ENCODE measurements around the gene LKAAEAR1. TPM values are rescaled to one million over a fixed set of nuclear protein-coding genes. Genes with fewer than 3 reads are reported as not detected.

Gene LKAAEAR1
- total RNA-seq, 2 donors from 2014 or later = 10.2 TPM; not detected in 1

GRCh38 chr20:64110411-64111068 lies 26.3 kb upstream of the LKAAEAR1 start:
- WGBS = 96% methylated on average over 10 of the region's 10 CpGs
- H3K27ac ChIP-seq = no peak overlapping the region
- intact Hi-C loops (cut with DNase I) = no loop called here
- no peak for DNase-seq (ENCODE audit: low spot score)
- no peaks in the 10 kb centered on the region for H3K9me3 ChIP-seq
- no peak overlapping the region for H3K4me3 ChIP-seq
- no peaks in the 10 kb centered on the region for H3K36me3 ChIP-seq
- H3K4me1 ChIP-seq (replicated peaks) = no peaks in the 10 kb centered on the region
- TF ChIP-seq POLR2AphosphoS5 (IDR thresholded peaks at IDR 0.05) (no peak), POLR2A (IDR thresholded peaks at IDR 0.05) (no peak), CTCF (IDR thresholded peaks at IDR 0.05) (no peak)
- no peaks in the 10 kb centered on the region for H3K27me3 ChIP-seq (replicated peaks; ENCODE audit: insufficient read depth)

- Histone ChIP-seq H3K27ac (no peak overlapping the region), H3K4me1 (replicated peaks) (no peaks in the 10 kb centered on the region), H3K36me3 (no peaks in the 10 kb centered on the region), H3K4me3 (no peak overlapping the region), H3K27me3 (replicated peaks; ENCODE audit: insufficient read depth) (no peaks in the 10 kb centered on the region), H3K9me3 (no peaks in the 10 kb centered on the region)
- intact Hi-C loops (cut with DNase I) = no loop called here
- WGBS = 70% methylated on average over 16 of the region's 16 CpGs
- no peak for DNase-seq (ENCODE audit: low spot score)
- TF ChIP-seq POLR2A (IDR thresholded peaks at IDR 0.05) (no peak), CTCF (IDR thresholded peaks at IDR 0.05) (no peak), POLR2AphosphoS5 (IDR thresholded peaks at IDR 0.05) (no peak)
These were observed 25.7 kb upstream of the LKAAEAR1 start for GRCh38 chr20:64109831-64110391.

- H3K9me3 ChIP-seq = no peaks in the 10 kb centered on the region
- 88% methylated on average over 25 of the region's 26 CpGs for WGBS
- H3K27me3 ChIP-seq (replicated peaks; ENCODE audit: insufficient read depth) = peaks cover 3% of the 10 kb centered on the region
- DNase-seq (ENCODE audit: low spot score) = no peak
- intact Hi-C loops (cut with DNase I) = no loop called here
- no peak overlapping the region for H3K4me3 ChIP-seq
- no peaks in the 10 kb centered on the region for H3K4me1 ChIP-seq (replicated peaks)
- TF ChIP-seq POLR2A (IDR thresholded peaks at IDR 0.05) = no peak
- no peak for TF ChIP-seq CTCF (IDR thresholded peaks at IDR 0.05)
- no peak for TF ChIP-seq POLR2AphosphoS5 (IDR thresholded peaks at IDR 0.05)
- no peaks in the 10 kb centered on the region for H3K36me3 ChIP-seq
- no peak overlapping the region for H3K27ac ChIP-seq
These were observed 24.8 kb upstream of the LKAAEAR1 start for GRCh38 chr20:64108731-64109681.

DNA sequence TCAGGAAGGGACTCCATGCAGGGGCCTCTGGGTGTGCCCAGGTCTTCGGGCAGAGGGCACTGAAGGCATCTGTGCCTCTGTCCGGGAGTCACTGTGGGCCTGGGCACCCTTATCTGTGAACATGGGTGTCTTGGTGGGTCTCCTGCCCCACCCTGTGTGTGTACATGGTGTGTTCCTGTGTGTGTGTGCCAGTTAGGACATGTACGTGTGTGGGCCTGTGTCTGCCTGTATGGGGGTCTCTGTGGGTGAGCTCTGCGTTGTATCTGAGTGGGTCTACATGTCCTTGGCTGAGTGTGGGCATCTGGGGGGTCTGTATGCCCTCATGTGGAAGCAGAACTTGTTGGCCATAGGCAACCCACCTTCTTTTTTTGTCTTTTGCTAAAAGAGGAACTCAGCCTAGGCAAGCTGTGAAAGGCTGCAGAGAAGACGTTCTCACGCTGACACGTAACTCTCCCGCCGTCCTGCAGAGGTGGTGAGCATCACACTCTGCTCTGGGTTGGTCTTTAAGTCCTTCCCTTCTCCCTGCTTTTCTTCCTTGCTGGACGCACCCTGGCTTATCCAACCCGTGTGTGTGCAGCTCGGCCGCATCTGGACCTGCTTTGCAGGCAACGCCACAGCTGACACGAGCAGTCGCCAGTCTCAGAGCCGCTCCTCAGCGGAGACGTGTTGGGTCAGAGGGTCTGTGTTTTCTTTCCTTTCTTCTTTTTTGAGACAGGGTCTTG lies 23.7 kb upstream of the LKAAEAR1 start:
- H3K27me3 ChIP-seq (replicated peaks; ENCODE audit: insufficient read depth) = peaks cover 3% of the 10 kb centered on the region
- H3K9me3 ChIP-seq = no peaks in the 10 kb centered on the region
- H3K4me1 ChIP-seq (replicated peaks) = no peaks in the 10 kb centered on the region
- no peak for DNase-seq (ENCODE audit: low spot score)
- H3K36me3 ChIP-seq = no peaks in the 10 kb centered on the region
- no peak overlapping the region for H3K27ac ChIP-seq
- H3K4me3 ChIP-seq = no peak overlapping the region
- no peak for TF ChIP-seq POLR2AphosphoS5 (IDR thresholded peaks at IDR 0.05)
- no peak for TF ChIP-seq POLR2A (IDR thresholded peaks at IDR 0.05)
- no peak for TF ChIP-seq CTCF (IDR thresholded peaks at IDR 0.05)
- intact Hi-C loops (cut with DNase I) = no loop called here
- 68% methylated on average over 19 of the region's 19 CpGs for WGBS
